ENCODE results near the gene C19orf67. TPM values are rescaled to one million over a fixed set of nuclear protein-coding genes. Genes with fewer than 3 reads are reported as not detected.

The C19orf67 gene
- total RNA-seq, 3 donors from 2014 or later, result not detected

DNA sequence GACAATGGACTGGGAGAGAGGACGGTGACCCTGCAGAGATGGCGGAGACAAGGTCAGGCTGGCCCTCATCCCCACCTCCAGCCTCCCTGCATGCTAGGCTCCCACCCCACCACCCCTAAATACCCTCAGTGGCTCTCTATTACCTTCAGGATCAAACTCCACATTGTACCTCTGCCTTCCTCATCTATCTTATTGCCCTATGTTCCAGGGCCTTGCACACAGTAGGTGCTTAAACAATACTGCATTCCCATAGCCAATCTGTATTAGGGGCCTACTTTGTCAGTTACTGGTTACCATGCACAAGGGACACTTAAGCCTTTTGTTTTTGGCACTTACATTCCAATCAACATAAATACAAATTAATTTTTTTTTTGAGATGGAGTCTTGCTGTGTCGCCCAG is 30.2 kb downstream of the C19orf67 start:
- H3K4me1 ChIP-seq, result peaks cover 5 to 6% of the 10 kb centered on the region in 2 donors
- no peaks in the 10 kb centered on the region for H3K36me3 ChIP-seq
- H3K27me3 ChIP-seq, result no peaks in the 10 kb centered on the region
- TF ChIP-seq POLR2AphosphoS5 (IDR thresholded peaks at IDR 0.05), result no peak
- TF ChIP-seq, protein P1, sequence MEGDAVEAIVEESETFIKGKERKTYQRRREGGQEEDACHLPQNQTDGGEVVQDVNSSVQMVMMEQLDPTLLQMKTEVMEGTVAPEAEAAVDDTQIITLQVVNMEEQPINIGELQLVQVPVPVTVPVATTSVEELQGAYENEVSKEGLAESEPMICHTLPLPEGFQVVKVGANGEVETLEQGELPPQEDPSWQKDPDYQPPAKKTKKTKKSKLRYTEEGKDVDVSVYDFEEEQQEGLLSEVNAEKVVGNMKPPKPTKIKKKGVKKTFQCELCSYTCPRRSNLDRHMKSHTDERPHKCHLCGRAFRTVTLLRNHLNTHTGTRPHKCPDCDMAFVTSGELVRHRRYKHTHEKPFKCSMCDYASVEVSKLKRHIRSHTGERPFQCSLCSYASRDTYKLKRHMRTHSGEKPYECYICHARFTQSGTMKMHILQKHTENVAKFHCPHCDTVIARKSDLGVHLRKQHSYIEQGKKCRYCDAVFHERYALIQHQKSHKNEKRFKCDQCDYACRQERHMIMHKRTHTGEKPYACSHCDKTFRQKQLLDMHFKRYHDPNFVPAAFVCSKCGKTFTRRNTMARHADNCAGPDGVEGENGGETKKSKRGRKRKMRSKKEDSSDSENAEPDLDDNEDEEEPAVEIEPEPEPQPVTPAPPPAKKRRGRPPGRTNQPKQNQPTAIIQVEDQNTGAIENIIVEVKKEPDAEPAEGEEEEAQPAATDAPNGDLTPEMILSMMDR (IDR thresholded peaks at IDR 0.05), result no peak
- no peak for TF ChIP-seq POLR2A (IDR thresholded peaks at IDR 0.05)
- H3K27ac ChIP-seq, result no peak overlapping the region
- peaks cover 0 to 8% of the 10 kb centered on the region in 2 donors for H3K9me3 ChIP-seq
- no peak for DNase-seq (ENCODE audit: low spot score in 2 of 2)
- intact Hi-C loops (cut with DNase I; ENCODE audit: low total_unique reads), result no loop called here
- H3K4me3 ChIP-seq, result no peak overlapping the region

- TF ChIP-seq POLR2AphosphoS5 (IDR thresholded peaks at IDR 0.05), result no peak
- TF ChIP-seq, protein P1 (IDR thresholded peaks at IDR 0.05), result no peak
- TF ChIP-seq POLR2A (IDR thresholded peaks at IDR 0.05), result no peak
- no peak overlapping the region for H3K27ac ChIP-seq
- no peak for DNase-seq (ENCODE audit: low spot score in 2 of 2)
- H3K9me3 ChIP-seq, result peaks cover 0 to 8% of the 10 kb centered on the region in 2 donors
- H3K4me3 ChIP-seq, result no peak overlapping the region
- no peaks in the 10 kb centered on the region for H3K27me3 ChIP-seq
- H3K36me3 ChIP-seq, result no peaks in the 10 kb centered on the region
- H3K4me1 ChIP-seq, result peaks cover 5 to 6% of the 10 kb centered on the region in 2 donors
- intact Hi-C loops (cut with DNase I; ENCODE audit: low total_unique reads), result no loop called here
Measured at GRCh38 chr19:14054721-14055120, 30.9 kb downstream of the C19orf67 start.

DNA sequence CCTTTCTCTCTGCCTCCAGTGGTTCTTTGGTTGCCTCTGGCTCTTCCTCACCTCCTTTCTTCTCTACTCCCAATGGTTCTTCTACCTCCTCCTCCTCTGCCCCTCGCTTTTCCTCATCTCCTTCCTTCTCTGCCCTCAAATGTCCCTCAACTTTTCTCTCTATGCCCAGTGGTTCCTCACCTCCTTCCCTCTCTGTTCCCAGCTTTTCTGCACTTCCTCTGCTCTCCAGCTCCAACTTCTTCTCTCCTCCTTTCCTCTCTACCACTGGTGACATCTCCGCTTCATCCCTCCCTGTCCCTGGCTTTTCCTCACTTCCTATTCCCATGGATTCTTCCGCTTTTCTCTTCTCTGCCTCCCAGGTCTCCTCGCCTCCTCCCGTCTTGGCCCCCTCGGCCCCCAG is 31.5 kb downstream of the C19orf67 start:
- intact Hi-C loops (cut with DNase I; ENCODE audit: low total_unique reads), result no loop called here

DNA sequence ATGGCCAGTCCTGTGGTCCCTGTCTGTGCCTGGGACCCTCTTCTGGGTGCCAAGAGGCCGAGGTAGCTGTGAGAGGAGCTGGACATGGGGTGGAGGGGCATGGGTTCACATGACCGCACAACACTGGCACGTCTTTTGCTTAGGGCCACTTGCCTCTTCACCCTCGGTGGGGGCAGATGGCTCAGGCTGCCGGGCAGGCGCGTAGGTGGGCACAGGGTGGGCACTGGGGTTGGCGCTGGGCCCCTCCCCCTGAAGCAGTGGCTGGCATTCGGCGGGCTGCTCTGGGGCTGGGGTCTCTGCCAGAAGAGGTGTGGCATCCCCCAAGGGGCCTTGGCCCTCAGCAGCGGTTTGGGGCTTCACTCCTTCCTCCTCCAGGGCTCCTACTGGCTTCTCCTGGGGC is 32.1 kb downstream of the C19orf67 start:
- DNase-seq (ENCODE audit: low spot score in 2 of 2), result no peak
- no peak overlapping the region for H3K27ac ChIP-seq
- no peak overlapping the region for H3K4me3 ChIP-seq
- peaks cover 0 to 8% of the 10 kb centered on the region in 2 donors for H3K9me3 ChIP-seq
- H3K36me3 ChIP-seq, result no peaks in the 10 kb centered on the region
- intact Hi-C loops (cut with DNase I; ENCODE audit: low total_unique reads), result no loop called here
- H3K27me3 ChIP-seq, result no peaks in the 10 kb centered on the region
- H3K4me1 ChIP-seq, result peaks cover 5 to 6% of the 10 kb centered on the region in 2 donors
- no peak for TF ChIP-seq POLR2AphosphoS5 (IDR thresholded peaks at IDR 0.05)
- TF ChIP-seq POLR2A (IDR thresholded peaks at IDR 0.05), result no peak
- TF ChIP-seq, protein P1 (IDR thresholded peaks at IDR 0.05), result no peak

More for the DNA sequence above, 31.5 kb downstream of the C19orf67 start:
- Histone ChIP-seq H3K4me1 (peaks cover 5 to 6% of the 10 kb centered on the region in 2 donors), H3K36me3 (no peaks in the 10 kb centered on the region), H3K27ac (no peak overlapping the region), H3K27me3 (no peaks in the 10 kb centered on the region), H3K9me3 (peaks cover 0 to 8% of the 10 kb centered on the region in 2 donors), H3K4me3 (no peak overlapping the region)
- TF ChIP-seq, protein P1 (IDR thresholded peaks at IDR 0.05), result no peak
- TF ChIP-seq POLR2A (IDR thresholded peaks at IDR 0.05) (no peak), POLR2AphosphoS5 (IDR thresholded peaks at IDR 0.05) (no peak)
- no peak for DNase-seq (ENCODE audit: low spot score in 2 of 2)

DNA sequence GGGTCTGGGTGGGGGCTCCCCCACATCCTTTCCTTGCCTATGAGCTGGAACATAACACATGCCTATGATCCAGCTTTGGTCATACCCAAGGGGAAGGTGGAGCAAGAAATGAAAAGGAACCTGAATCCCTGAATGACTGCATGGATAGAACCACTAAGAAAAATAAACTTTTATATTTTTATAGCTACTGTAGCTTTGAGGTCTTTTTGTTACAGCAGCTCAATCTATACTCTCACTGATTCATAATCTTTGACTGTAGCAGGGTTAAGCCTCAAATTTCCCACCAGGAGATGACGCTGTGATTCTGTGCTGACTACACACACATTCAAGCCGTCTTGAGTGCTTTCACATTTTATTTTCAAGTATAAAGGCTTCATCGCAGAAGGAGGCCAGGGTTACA is 32.6 kb downstream of the C19orf67 start:
- Histone ChIP-seq H3K4me3 (no peak overlapping the region), H3K36me3 (no peaks in the 10 kb centered on the region), H3K4me1 (peaks cover 3 to 5% of the 10 kb centered on the region in 2 donors), H3K9me3 (peaks cover 0 to 8% of the 10 kb centered on the region in 2 donors), H3K27me3 (no peaks in the 10 kb centered on the region), H3K27ac (no peak overlapping the region)
- DNase-seq (ENCODE audit: low spot score in 2 of 2), result no peak
- no peak for TF ChIP-seq POLR2AphosphoS5 (IDR thresholded peaks at IDR 0.05)
- TF ChIP-seq POLR2A (IDR thresholded peaks at IDR 0.05), result no peak
- TF ChIP-seq, protein P1 (IDR thresholded peaks at IDR 0.05), result no peak
- intact Hi-C loops (cut with DNase I; ENCODE audit: low total_unique reads), result no loop called here
